ENCODE measurements around the gene CDKN2B-AS1. TPM values are rescaled to one million over a fixed set of nuclear protein-coding genes. Genes with fewer than 3 reads are reported as not detected.

CDKN2B-AS1 gene
- total RNA-seq, 1 experiment from 2014 or later: not detected

DNA sequence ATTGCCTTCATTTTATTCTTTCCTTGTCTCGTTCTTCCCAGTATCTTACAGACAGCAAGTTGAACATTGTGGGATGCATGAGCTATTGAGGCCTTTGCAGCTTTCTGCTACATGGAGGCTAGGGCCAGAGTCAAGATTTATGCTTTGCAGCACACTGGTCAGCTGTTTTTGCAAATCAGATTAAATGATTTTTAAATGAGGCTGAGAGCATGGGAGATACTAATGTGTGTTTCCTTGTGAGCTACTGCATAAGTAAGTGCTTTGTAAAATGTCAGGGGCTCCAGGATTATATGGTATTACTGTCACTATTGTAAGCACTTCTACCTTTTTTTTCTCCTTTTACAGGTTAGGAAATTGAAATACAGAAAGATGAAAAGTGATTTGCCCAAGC, 125.6 kb downstream of the CDKN2B-AS1 start:
- Mint-ChIP-seq H3K36me3 (ENCODE audit: insufficient read depth, unreplicated experiment) (no peaks in the 10 kb centered on the region), H3K27ac (ENCODE audit: low read depth, unreplicated experiment) (no peak overlapping the region), H3K4me3 (ENCODE audit: unreplicated experiment) (no peak overlapping the region), H3K27me3 (ENCODE audit: insufficient read depth, unreplicated experiment) (no peaks in the 10 kb centered on the region), H3K4me1 (ENCODE audit: insufficient read depth, unreplicated experiment) (no peaks in the 10 kb centered on the region), H3K9me3 (ENCODE audit: unreplicated experiment) (no peaks in the 10 kb centered on the region)
- no TSS peak for BruUV-seq (replicated peaks)
- intact Hi-C loops (cut with micrococcal nuclease): no loop called here
- CTCF ChIA-PET: no interaction called here
- POLR2A ChIA-PET: no interaction called here
- TF ChIP-seq, protein P1, sequence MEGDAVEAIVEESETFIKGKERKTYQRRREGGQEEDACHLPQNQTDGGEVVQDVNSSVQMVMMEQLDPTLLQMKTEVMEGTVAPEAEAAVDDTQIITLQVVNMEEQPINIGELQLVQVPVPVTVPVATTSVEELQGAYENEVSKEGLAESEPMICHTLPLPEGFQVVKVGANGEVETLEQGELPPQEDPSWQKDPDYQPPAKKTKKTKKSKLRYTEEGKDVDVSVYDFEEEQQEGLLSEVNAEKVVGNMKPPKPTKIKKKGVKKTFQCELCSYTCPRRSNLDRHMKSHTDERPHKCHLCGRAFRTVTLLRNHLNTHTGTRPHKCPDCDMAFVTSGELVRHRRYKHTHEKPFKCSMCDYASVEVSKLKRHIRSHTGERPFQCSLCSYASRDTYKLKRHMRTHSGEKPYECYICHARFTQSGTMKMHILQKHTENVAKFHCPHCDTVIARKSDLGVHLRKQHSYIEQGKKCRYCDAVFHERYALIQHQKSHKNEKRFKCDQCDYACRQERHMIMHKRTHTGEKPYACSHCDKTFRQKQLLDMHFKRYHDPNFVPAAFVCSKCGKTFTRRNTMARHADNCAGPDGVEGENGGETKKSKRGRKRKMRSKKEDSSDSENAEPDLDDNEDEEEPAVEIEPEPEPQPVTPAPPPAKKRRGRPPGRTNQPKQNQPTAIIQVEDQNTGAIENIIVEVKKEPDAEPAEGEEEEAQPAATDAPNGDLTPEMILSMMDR (IDR thresholded peaks at IDR 0.05; ENCODE audit: unreplicated experiment): no peak
- DNase-seq (ENCODE audit: unreplicated experiment): no peak

DNA sequence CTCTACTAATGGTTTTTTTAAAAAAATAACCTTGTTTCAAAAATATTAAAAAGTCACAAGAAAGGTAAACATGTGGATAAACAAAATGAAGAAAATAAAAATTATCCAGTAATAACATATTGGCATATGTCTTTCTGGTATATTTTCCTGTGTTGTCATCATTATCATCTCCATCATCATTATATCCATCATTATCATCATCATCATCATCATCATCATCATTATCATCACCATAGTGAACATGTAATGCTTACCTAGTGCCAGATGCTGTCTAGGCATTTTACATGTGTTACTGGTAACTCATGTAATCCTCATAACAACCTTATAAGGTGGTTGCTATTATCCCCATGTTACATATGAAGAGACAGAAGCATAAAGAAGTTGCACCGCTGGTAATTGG, 126.0 kb downstream of the CDKN2B-AS1 start:
- H3K4me1 Mint-ChIP-seq (ENCODE audit: insufficient read depth, unreplicated experiment): no peaks in the 10 kb centered on the region
- TF ChIP-seq, protein P1 (IDR thresholded peaks at IDR 0.05; ENCODE audit: unreplicated experiment): no peak
- POLR2A ChIA-PET: no interaction called here

DNA sequence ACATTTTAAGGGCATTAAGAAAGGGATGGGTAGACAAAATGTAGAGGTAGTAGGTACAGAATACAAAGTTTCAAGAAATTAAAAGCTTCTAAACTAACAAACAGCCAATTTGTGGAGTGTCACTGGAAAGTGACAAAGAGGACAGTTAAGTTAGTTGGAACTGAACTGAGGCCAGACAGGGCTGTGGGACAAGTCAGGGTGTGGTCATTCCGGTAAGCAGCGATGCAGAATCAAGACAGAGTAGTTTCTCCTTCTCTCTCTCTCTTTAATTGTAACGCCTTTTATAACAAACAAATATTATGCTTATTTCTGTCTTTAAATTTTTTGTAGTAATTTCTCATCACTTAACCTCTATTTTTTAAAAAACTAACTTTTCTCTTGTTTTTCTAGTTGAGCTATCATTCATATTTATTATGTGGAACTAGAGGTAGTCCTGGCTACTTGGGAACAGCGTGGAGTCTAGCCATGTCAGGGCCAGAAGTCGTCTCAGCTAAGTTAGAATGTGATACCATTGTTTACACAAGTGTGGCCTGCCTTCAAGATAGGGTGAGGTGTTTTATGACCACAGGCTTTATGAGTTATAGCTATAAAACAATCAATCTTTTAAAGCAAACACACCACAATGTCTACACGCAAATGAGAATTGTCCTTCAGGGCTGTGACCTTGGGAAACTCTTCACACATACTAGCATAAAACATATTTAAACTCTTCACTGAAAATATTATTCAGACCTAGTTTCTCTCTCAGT, 129.8 kb downstream of the CDKN2B-AS1 start:
- no TSS peak for BruUV-seq (replicated peaks)
- no peak overlapping the region for H3K4me3 Mint-ChIP-seq (ENCODE audit: unreplicated experiment)
- POLR2A ChIA-PET: no interaction called here
- intact Hi-C loops (cut with micrococcal nuclease): no loop called here
- H3K36me3 Mint-ChIP-seq (ENCODE audit: insufficient read depth, unreplicated experiment): no peaks in the 10 kb centered on the region
- no peaks in the 10 kb centered on the region for H3K27me3 Mint-ChIP-seq (ENCODE audit: insufficient read depth, unreplicated experiment)
- CTCF ChIA-PET: no interaction called here
- H3K9me3 Mint-ChIP-seq (ENCODE audit: unreplicated experiment): no peaks in the 10 kb centered on the region
- H3K27ac Mint-ChIP-seq (ENCODE audit: low read depth, unreplicated experiment): no peak overlapping the region
- DNase-seq (ENCODE audit: unreplicated experiment): no peak
- TF ChIP-seq, protein P1 (IDR thresholded peaks at IDR 0.05; ENCODE audit: unreplicated experiment): no peak
- no peaks in the 10 kb centered on the region for H3K4me1 Mint-ChIP-seq (ENCODE audit: insufficient read depth, unreplicated experiment)

More for the DNA sequence above, 126.0 kb downstream of the CDKN2B-AS1 start:
- Mint-ChIP-seq H3K36me3 (ENCODE audit: insufficient read depth, unreplicated experiment) (no peaks in the 10 kb centered on the region), H3K4me3 (ENCODE audit: unreplicated experiment) (no peak overlapping the region), H3K27ac (ENCODE audit: low read depth, unreplicated experiment) (no peak overlapping the region), H3K9me3 (ENCODE audit: unreplicated experiment) (no peaks in the 10 kb centered on the region), H3K27me3 (ENCODE audit: insufficient read depth, unreplicated experiment) (no peaks in the 10 kb centered on the region)
- BruUV-seq (replicated peaks): no TSS peak
- no peak for DNase-seq (ENCODE audit: unreplicated experiment)
- CTCF ChIA-PET: no interaction called here
- intact Hi-C loops (cut with micrococcal nuclease): no loop called here

DNA sequence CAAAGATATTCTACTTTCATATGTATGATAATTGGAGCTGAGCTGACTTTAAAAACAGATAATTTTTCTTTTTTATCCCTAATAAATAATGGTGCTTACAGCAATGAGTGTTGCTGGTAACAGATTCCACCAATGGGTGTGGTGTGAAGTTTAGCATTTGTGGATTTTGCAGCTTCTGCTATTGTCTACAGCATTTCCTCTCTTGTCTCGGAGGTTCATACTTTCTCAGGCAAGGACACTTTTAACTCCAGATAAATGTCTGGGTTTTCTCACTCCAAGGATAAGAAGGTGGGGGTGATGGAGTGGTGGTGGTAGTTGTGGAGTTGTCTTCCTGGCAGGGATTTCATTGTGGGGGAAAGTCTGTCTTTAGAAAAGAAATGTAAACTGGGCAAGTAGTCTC, 134.5 kb downstream of the CDKN2B-AS1 start:
- DNase-seq (ENCODE audit: unreplicated experiment): no peak
- H3K9me3 Mint-ChIP-seq (ENCODE audit: unreplicated experiment): no peaks in the 10 kb centered on the region
- no peaks in the 10 kb centered on the region for H3K4me1 Mint-ChIP-seq (ENCODE audit: insufficient read depth, unreplicated experiment)
- BruUV-seq (replicated peaks): no TSS peak
- TF ChIP-seq, protein P1 (IDR thresholded peaks at IDR 0.05; ENCODE audit: unreplicated experiment): no peak
- ChIA-PET POLR2A (no interaction called here), CTCF (no interaction called here)
- intact Hi-C loops (cut with micrococcal nuclease): no loop called here
- H3K36me3 Mint-ChIP-seq (ENCODE audit: insufficient read depth, unreplicated experiment): no peaks in the 10 kb centered on the region
- H3K4me3 Mint-ChIP-seq (ENCODE audit: unreplicated experiment): no peak overlapping the region
- H3K27me3 Mint-ChIP-seq (ENCODE audit: insufficient read depth, unreplicated experiment): no peaks in the 10 kb centered on the region
- no peak overlapping the region for H3K27ac Mint-ChIP-seq (ENCODE audit: low read depth, unreplicated experiment)
